HG03442 (cell line): ENCODE data around the gene TMEM174.

Source experiments
- ATAC-seq: cut with Tn5 transposase; IDR thresholded peaks from one replicate; pipeline ENCODE4 v1.9.1; 2021; ENCODE audit warnings: mild to moderate bottlenecking, moderate library complexity; ENCODE audit not compliant: unreplicated experiment

TMEM174 gene, protein sequence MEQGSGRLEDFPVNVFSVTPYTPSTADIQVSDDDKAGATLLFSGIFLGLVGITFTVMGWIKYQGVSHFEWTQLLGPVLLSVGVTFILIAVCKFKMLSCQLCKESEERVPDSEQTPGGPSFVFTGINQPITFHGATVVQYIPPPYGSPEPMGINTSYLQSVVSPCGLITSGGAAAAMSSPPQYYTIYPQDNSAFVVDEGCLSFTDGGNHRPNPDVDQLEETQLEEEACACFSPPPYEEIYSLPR

GRCh38 chr5:73172951-73173350 lies at the start of gene TMEM174:
TMEM174 (plus strand) TSS chr5:73173193; CDS start chr5:73173244, 51 bp downstream.
- ATAC-seq, result no peak

GRCh38 chr5:73125289-73125688 lies 47.7 kb upstream of the TMEM174 start:
- no peak for ATAC-seq

DNA sequence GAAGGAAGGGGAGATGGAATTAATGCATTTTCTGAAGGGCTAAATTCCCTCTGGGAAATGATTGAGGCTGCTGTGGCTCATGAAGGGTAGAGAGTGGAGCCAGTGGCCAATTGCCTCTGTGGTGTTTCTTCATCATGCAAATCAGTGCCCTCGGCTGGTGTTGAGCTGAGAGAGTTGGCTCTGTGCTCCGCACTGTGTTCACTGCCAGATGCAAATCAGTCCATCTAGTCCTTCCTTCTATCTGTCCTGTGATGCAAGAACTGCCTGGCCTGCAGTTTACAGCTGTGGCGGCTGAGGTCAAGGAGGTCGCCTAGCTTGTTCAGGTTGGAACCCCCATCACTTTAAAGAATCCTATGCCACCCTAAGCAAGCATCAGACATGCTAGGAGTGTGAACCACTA lies 46.6 kb upstream of the TMEM174 start:
- no peak for ATAC-seq

GRCh38 chr5:73126957-73127356 lies 46.0 kb upstream of the TMEM174 start:
- ATAC-seq, result no peak

DNA sequence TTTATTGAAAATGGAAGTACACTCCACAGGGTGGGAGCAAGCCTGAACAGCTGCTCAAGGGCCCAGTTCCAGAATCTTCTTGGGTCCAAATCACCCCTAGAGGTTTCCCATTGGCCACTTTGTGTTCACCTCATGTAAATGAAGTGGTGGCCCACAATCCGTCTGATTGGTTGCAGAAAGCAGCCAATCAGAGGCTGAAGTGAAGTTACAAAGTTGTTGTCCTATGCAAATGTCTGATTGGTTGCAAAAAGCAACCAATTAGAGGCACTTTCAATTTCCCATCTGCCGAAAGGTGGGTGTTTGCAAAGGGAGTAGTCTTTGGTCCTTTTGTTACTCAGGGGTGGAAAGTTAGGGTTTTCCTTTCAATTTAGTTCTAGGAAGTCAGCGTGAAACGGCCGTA lies 43.9 kb upstream of the TMEM174 start:
- ATAC-seq, result no peak

GRCh38 chr5:73130811-73131210 lies 42.2 kb upstream of the TMEM174 start:
- no peak for ATAC-seq

- no peak for ATAC-seq
Observed at GRCh38 chr5:73131711-73132425, 41.1 kb upstream of the TMEM174 start.

- ATAC-seq, result no peak
Observed at GRCh38 chr5:73132759-73133158, 40.2 kb upstream of the TMEM174 start.

GRCh38 chr5:73135021-73135420 lies 38.0 kb upstream of the TMEM174 start:
- no peak for ATAC-seq

DNA sequence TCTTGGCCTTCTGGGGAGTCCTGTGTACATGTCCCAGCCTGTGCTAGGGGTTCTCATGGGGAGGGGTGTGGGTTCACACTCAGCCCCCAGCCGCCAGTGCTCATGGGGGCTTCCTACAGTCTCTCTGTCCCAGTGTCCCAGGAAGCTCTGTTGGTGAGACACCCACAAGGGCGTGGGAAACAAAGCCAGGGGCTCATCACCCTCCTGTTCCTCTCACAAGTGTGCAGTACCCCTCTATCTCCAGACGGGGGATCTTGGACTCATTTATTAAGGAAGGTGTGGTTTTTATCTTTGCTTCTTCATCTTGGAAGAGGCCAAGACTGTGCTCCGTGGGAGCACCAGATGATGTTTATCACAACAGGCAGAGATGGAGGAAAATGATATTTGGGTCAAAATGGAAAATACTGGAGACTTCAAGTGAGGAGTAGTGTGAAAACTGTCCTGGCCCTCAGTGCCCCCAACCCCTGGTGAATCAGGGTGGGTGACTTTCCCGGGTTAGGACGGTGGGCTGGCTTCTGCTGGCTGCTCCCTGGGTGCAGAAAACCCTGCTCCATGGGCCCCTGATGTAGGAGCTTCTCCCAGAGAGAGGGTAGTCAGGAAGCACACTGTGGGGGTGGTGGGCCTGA lies 37.5 kb upstream of the TMEM174 start:
- ATAC-seq, result no peak

DNA sequence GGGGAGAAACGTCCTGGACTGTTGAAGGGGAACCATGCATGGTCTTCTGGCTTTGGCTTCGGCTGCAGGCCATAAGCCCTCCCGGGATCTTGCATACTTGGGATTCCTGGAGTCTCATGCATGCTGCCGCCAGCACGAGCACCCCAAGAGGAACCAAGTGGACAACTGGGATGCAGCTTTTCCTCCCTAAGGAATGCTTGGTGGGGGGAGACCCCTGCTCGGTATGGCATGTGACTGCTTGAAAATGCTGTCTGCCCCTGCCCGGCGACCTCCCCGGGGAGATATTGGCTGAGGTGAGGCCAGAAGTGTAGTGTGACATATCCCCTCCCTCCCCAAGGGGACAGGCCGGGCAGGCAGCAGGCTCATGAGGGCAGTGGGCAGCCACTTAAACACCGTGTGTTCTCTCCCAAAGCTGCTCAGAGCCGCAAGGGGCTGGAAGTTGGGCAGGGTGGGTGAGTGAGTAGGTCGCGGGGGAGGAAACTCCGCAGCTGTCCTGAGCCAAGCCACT lies 36.9 kb upstream of the TMEM174 start:
- no peak for ATAC-seq

DNA sequence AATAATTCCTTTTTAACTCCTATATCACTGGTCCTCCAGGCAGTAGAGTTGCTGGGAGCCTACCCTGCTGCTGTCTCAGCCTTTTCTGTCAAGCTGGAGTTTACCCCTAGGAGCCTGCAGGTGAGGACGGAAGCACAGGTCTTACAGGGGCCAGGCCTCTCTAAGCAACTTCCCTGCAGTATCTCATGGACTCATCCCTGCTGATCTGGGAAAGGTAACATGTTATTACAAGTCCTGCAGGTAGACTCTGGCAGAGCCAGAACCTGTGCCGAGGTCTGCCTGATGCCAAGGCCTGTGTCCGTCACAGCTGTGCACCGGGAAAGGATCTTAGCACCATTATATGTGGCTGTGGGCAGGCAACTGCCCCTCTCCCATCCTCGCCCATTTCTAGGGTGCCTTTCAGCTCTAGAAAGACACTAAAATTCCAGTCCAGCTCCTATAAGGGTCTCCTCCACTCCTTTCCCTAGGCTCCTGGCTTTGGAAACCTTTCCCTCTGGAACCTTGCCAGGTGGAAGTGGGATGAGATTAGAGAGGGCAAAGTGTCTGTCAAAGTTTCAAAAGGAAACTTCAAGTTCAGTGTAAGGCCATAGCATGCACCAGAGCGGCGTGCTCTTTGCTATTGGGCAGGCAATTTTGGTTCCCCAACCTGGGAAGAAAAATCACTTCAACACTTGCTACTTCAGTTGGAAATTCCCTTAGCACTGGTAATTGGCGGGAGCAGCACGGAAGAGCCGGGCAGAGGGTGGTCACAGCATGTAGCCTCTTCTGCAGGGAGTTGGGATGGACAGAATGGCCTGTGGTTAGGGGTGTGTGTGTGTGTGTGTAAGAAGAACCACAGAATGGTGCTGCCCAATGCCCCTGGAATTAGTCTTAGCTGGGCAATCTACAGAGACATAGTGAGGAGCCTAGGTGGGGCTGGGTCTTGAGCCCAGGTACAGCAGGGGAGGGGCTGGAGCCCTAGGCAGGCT lies 35.1 kb upstream of the TMEM174 start:
- no peak for ATAC-seq

- no peak for ATAC-seq
Observed at GRCh38 chr5:73139485-73139884, 33.5 kb upstream of the TMEM174 start.

- ATAC-seq, result no peak
Observed at GRCh38 chr5:73140801-73141200, 32.2 kb upstream of the TMEM174 start.

DNA sequence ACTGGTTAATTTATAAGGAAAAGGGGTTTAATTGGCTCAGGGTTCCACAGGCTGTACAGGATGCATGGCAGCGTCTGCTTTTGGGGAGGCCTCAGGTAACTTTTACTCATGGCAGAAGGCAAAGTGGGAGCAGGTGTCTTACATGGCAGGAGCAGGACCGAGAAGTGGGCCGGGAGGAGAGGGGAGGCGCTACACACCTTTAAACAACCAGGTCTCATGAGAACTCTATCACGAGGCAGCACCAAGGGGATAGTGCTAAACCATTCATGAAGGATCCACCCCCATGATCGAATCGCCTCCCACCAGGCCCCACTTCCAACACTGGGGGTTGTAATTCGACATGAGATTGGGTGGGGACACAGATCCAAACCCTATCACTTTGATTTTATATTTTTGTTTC lies 31.0 kb upstream of the TMEM174 start:
- no peak for ATAC-seq

DNA sequence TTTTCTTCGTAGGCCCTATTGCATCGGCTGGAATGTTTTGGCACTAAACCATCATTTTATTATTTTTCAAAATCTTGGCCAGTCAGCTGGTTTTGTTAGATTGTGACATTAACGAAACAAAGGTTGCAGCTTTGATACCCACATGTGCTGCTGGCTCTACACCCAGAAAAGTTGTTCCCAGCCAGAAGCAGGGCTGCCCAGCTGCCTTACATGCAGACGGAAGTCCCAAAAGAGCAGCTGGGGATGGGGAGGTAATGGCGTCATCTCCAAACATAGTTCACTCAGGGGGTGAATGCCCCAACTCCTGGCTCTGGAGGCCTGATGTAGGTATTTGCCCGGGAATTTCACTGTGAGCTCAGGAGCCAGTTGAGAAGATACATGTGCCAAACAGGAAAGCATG lies 29.3 kb upstream of the TMEM174 start:
- no peak for ATAC-seq

- ATAC-seq, result no peak
Observed at GRCh38 chr5:73149540-73149939, 23.5 kb upstream of the TMEM174 start.

GRCh38 chr5:73150876-73151275 lies 22.1 kb upstream of the TMEM174 start:
- ATAC-seq, result no peak

DNA sequence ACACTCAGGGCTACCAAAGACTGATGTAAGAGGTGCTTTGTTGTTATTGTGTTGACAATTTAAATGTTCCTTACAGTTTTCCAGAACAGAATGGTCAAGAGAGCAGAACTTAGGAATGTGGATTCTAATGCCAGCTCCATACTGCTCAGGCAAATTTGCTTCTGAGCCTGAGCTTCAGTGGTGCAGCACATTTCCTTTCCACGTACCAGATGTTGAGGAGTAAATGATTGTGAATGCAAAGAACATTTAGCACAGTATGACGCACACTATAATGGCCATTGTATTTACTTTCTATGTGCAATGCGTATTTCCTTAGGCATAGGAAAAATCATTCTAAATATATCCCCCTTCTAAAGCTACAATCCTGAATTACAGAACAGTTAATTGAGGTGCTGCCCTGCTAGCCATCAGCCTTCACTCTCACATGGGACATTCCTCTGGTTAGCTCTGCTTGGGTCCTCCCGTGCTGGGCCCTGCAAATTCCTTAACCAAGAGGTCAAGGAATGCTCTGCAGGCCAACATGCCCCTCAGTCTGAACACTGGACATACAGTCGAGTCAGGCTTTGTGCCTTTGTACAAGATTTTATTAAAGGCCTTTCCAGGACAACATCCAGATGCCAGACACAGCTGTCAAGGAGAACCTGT lies 21.1 kb upstream of the TMEM174 start:
- no peak for ATAC-seq
